Activated B cell treated with CpG ODN at 0.5 μM for 24 hours (primary cell): Measurements from ENCODE around the gene CA4. TPM values are rescaled to one million over a fixed set of nuclear protein-coding genes. Genes with fewer than 3 reads are reported as not detected.
A peak's percentile ranks its signal among the peaks of the same experiment; 100 is the strongest.
"Not testable (repeated sequence)": the region's sequence is repeated elsewhere in the genome, so short reads cannot be mapped to it uniquely, and the experiment has no call there.

ENCODE experiments used
- ATAC-seq: fragments of 200-7000 bp; cut with Tn5 transposase; one replicate; pipeline ENCODE4 v1.10.0; 2021; ENCODE audit warnings: low read depth, mild to moderate bottlenecking, moderate library complexity
- CTCF ChIA-PET: fragments of 350-600 bp; sonication (Branson Sonifier 250); formaldehyde crosslinking; loops from one replicate; lab custom pipeline; 2021; ENCODE audit warnings: antibody characterized with exemption; lab: Charles Lee
- POLR2A ChIA-PET: fragments of 350-600 bp; sonication (Branson Sonifier 250); formaldehyde crosslinking; loops from one replicate; lab custom pipeline; 2021; ENCODE audit warnings: antibody characterized with exemption; lab: Charles Lee
- DNase-seq: peaks from one replicate; pipeline ENCODE4 v3.0.0; 2022
- H3K27ac Mint-ChIP-seq: one replicate; pipeline ENCODE4 v1.8.0; 2020; ENCODE audit warnings: mixed read lengths
- H3K27me3 Mint-ChIP-seq: one replicate; pipeline ENCODE4 v1.8.0; 2021; ENCODE audit warnings: mixed read lengths
- H3K36me3 Mint-ChIP-seq: one replicate; pipeline ENCODE4 v1.8.0; 2021; ENCODE audit warnings: low read depth, mixed read lengths
- H3K4me1 Mint-ChIP-seq: one replicate; pipeline ENCODE4 v1.8.0; 2021; ENCODE audit warnings: mixed read lengths
- H3K4me3 Mint-ChIP-seq: one replicate; pipeline ENCODE4 v1.8.0; 2020; ENCODE audit warnings: mild to moderate bottlenecking, mixed read lengths
- H3K9me3 Mint-ChIP-seq: one replicate; pipeline ENCODE4 v1.8.0; 2020; ENCODE audit warnings: mixed read lengths
- CTCF ChIP-seq: fragments of 200-600 bp; IDR thresholded peaks from one replicate; pipeline ENCODE4 v1.8.0; 2022; ENCODE audit warnings: antibody characterized with exemption, mild to moderate bottlenecking
- intact Hi-C: fragments of 100-400 bp; cut with micrococcal nuclease; formaldehyde crosslinking; loops from one replicate; pipeline ENCODE4 v1.15.1; 2024
- total RNA-seq: library from RNA; stranded (reverse); gene quantifications from 2 replicates; pipeline ENCODE4 v1.2.3, GENCODE V29; 2022

The CA4 gene
- total RNA-seq, 1 donor from 2014 or later, result not detected

DNA sequence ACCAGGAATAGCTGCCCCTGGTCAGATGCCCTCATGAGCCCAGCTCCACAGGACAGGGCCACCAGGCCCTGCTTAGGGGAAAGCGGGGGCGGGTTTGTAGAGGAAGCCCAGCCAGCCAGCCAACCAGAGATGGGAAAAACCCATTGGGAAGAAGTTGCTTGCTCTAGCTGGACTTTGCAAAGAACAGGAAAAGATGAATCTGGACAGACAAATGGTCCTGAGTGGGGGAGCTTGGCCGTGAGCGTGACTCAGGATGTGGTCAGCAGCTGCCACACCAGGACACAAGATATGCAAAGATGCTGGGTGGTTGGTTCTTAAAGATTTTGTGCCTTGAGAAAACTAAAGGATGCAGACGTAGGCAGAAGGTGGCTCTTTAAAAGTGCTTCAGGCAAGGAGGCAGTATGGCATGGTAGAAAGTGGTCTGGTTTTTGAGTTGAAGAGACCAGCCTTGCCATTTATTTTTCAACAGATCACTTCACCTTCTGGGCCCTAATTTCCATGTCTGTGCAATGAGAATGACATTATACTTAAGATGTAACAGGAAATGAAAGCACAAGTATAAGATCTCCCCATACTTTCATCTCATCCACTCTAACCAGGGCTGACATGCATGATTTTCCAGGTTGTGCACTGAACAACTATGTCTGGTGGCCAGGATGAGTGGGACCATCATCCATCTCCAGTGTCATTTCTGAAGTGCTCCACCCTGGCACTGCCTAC is 43.3 kb upstream of the CA4 start:
- no peaks in the 10 kb centered on the region for H3K27me3 Mint-ChIP-seq
- no peak for TF ChIP-seq CTCF

DNA sequence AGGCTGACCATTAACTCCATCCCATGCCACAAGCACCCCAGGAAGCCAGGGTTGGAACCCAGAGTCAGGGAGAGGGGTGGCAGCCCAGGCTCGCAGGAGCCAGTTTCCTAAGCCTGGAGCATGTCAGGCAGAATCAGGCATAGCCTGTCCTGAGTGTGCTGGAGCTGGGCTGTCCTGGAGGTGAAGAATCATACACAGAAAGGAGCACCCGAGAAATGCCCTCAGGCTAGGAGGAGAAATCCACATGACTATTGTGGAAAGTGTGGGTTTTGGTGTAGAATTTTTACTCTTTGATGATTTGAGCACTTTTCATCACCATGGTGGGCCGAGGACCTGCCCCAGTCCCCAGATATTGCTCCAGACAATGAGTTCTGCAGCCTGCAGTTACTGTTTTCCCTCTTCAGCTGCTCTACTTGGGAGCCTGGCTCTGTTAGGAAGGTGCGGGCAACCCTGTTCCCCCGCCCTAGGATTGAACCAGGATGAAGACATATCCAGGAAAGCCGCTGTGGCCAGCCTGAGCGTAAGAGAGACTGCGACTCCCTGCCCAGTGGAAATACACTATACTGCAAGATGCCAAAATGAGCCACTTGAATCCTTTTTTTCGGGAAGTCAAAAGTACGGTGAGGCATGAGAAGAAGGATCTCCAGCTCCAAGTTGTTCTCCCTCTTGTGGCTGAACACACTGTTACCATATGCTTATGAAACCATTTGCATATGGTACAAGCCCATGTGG is 42.1 kb upstream of the CA4 start:
- Mint-ChIP-seq H3K4me3 (no peak overlapping the region), H3K27ac (no peak overlapping the region), H3K36me3 (no peaks in the 10 kb centered on the region), H3K27me3 (no peaks in the 10 kb centered on the region), H3K4me1 (peaks cover 23% of the 10 kb centered on the region), H3K9me3 (no peaks in the 10 kb centered on the region)
- CTCF ChIA-PET, result no interaction called here
- POLR2A ChIA-PET, result no interaction called here
- no peak for DNase-seq
- TF ChIP-seq CTCF, result no peak
- no peak for ATAC-seq
- intact Hi-C loops, result no loop called here

More for the DNA sequence above, 43.3 kb upstream of the CA4 start:
- Mint-ChIP-seq H3K27ac (peak overlapping the region; percentile 6), H3K4me3 (no peak overlapping the region), H3K36me3 (no peaks in the 10 kb centered on the region), H3K4me1 (peaks cover 30% of the 10 kb centered on the region), H3K9me3 (no peaks in the 10 kb centered on the region)
- ChIA-PET CTCF (no interaction called here), POLR2A (interaction anchor here (0.7 kb wide), 1 partner anchor 15 kb away, joined by 7 read pairs; no protein-coding TSS in a partner anchor)
- intact Hi-C loops, result loop anchor here (1.0 kb wide), 1 partner anchor 28 kb away; the partner anchor contains the start of gene HEATR6
- no peak for DNase-seq
- peak; percentile 33 for ATAC-seq

DNA sequence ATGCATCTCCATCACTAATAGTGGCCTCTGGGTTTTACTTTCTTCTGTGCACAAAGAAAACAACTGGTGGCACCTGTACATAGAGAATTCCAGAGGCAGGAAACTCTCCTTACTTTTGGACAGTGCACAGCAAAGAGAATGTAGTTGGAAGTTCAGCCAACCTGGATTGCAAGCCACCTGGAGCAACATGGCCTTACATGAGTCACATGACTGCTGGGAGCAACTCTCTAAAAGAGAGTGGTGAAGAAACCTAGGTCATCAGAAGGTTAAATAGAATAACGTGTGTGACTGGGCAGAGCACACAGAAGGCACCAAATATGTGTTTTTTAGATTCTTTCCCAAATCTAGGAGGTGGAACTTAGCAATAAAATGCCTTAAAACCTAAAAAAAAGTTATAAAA is 41.5 kb upstream of the CA4 start:
- DNase-seq, H3K4me3 Mint-ChIP-seq, CTCF ChIA-PET, intact Hi-C loops, H3K36me3 Mint-ChIP-seq, POLR2A ChIA-PET, ATAC-seq, H3K9me3 Mint-ChIP-seq, H3K27me3 Mint-ChIP-seq, H3K27ac Mint-ChIP-seq: not testable (repeated sequence)
- H3K4me1 Mint-ChIP-seq, result peaks cover 16% of the 10 kb centered on the region

DNA sequence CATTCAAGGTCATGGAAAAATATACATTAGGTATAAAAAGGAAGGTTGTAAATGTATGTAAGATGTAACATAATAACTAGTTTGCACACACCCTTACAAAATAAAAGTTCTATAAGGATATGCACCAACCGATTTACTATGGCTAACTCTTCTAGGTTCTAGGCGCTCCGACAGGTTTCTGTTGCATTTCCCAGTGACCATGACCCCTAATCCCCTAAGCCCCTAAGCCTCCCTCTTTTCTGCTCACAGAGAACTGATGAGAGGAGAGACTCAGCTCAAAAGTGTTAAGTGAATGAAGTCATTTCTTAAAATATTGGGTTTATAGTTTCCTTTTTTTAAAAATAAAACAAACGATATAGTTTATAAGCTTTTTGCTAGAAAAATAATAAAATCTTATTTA is 41.1 kb upstream of the CA4 start:
- Mint-ChIP-seq H3K27ac (no peak overlapping the region), H3K9me3 (no peaks in the 10 kb centered on the region), H3K27me3 (no peaks in the 10 kb centered on the region), H3K36me3 (no peaks in the 10 kb centered on the region), H3K4me3 (no peak overlapping the region), H3K4me1 (peaks cover 15% of the 10 kb centered on the region)
- DNase-seq (no peak), ATAC-seq (no peak)
- TF ChIP-seq CTCF, result no peak
- POLR2A ChIA-PET, result interaction anchor here (0.5 kb wide), 1 partner anchor 299 kb away, joined by 8 read pairs; no protein-coding TSS in a partner anchor
- intact Hi-C loops, result no loop called here
- CTCF ChIA-PET, result no interaction called here

GRCh38 chr17:60109161-60109560 is 40.6 kb upstream of the CA4 start:
- H3K36me3 Mint-ChIP-seq, result no peaks in the 10 kb centered on the region
- DNase-seq (no peak), ATAC-seq (no peak)
- H3K27me3 Mint-ChIP-seq, result no peaks in the 10 kb centered on the region
- ChIA-PET POLR2A (interaction anchor here (0.5 kb wide), 1 partner anchor 299 kb away, joined by 8 read pairs; no protein-coding TSS in a partner anchor), CTCF (no interaction called here)
- no peak overlapping the region for H3K27ac Mint-ChIP-seq
- no peak for TF ChIP-seq CTCF
- peaks cover 15% of the 10 kb centered on the region for H3K4me1 Mint-ChIP-seq
- intact Hi-C loops, result no loop called here
- H3K4me3 Mint-ChIP-seq, result no peak overlapping the region
- H3K9me3 Mint-ChIP-seq, result no peaks in the 10 kb centered on the region
